Gastrocnemius medialis (tissue), 4 donors: ENCODE measurements around the gene CHST8.

Experiments used
- POLR2A ChIP-seq, 2 donors: fragments of 450-650 bp; IDR thresholded peaks; one replicate each; pipeline ENCODE4 v1.6.1; 2017; ENCODE audit warnings: antibody characterized with exemption in 2 of 2, mild to moderate bottlenecking in 2 of 2, moderate library complexity in 2 of 2
- TF ChIP-seq, protein P1 (sequence below), 5 experiments: fragments of 450-650 bp in 3 of 5; fragments of 200-600 bp in 2 of 5; sonication (generic) in 2 of 5; IDR thresholded peaks in 4 of 5; conservative IDR thresholded peaks in 1 of 5; 1 replicate in 4 of 5; 2 replicates in 1 of 5; pipeline ENCODE4 v1.5.1; 2016 to 2019; ENCODE audit warnings: antibody characterized with exemption in 5 of 5, mild to moderate bottlenecking in 3 of 5, moderate library complexity in 3 of 5

DNA sequence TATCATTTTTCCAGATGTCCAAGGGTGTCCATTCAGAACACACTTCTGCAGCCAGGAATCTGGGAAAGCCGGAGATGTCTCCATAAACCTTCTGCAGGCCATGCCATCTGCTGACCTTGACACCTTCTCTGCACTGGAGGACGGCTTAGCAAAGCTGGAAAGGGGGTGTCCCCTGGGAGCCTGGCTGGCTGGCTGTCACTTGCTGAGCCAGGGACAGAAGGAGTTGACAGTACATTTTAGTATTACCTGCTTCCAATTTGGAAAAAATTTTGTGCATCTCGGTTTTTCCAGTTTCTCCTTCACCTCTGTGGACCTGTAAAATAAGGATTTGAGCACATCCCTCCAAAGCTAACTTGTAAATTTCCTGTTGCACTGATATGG, 8.1 kb upstream of the CHST8 start:
- TF ChIP-seq, protein P1, sequence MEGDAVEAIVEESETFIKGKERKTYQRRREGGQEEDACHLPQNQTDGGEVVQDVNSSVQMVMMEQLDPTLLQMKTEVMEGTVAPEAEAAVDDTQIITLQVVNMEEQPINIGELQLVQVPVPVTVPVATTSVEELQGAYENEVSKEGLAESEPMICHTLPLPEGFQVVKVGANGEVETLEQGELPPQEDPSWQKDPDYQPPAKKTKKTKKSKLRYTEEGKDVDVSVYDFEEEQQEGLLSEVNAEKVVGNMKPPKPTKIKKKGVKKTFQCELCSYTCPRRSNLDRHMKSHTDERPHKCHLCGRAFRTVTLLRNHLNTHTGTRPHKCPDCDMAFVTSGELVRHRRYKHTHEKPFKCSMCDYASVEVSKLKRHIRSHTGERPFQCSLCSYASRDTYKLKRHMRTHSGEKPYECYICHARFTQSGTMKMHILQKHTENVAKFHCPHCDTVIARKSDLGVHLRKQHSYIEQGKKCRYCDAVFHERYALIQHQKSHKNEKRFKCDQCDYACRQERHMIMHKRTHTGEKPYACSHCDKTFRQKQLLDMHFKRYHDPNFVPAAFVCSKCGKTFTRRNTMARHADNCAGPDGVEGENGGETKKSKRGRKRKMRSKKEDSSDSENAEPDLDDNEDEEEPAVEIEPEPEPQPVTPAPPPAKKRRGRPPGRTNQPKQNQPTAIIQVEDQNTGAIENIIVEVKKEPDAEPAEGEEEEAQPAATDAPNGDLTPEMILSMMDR (IDR thresholded peaks at IDR 0.05 in 4 of 5, conservative IDR thresholded peaks at IDR 0.05 in 1 of 5), result no peak
- no peak for TF ChIP-seq POLR2A (IDR thresholded peaks at IDR 0.05)
